AML-193 (cell line): Measurements from ENCODE around the gene TTLL12.
A peak's percentile ranks its signal among the peaks of the same experiment; 100 is the strongest.

Experiments used
- DNase-seq, 2 experiments: peaks; one replicate each; lab custom pipeline; 2025; lab: John Stamatoyannopoulos, UW

The TTLL12 gene

DNA sequence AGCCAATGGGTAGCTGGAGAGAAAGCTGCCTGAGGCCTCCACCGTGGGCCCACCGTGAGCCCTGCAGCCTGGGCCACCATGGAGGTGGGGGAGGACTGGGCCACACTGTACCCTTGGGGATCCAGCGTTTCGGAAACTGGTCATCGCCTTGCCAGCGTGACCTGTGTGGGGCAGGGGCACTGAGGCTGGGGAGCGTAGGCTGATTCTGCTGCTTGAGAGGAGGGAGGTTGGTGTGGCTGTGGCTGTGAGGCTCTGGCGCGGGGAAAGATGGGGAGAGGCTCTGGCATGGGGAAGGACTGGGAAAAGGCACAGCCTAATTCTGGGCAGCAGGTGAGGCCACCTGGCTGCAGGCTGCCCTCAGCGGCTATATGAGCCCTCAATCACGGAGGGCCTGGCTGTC, 12.6 kb upstream of the TTLL12 start:
- DNase-seq: no peak

DNA sequence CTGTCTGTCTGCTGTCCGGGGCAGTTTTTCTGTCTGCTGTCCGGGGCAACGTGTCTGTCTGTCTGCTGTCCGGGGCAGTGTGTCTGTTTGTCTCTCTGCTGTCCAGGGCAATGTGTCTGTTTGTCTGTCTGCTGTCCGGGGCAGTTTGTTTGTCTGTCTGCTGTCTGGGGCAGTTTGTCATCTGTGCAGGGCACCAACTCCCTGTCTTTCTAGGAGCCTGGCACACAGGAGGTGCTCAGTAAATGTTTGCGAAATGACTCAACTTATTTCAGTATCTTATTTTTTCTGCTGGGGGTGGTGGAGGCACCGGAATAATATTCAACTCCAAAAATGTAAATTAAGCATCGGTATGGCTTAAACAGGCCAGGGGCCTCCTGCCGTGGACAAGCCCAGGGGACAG, 12.0 kb upstream of the TTLL12 start:
- no peak for DNase-seq

DNA sequence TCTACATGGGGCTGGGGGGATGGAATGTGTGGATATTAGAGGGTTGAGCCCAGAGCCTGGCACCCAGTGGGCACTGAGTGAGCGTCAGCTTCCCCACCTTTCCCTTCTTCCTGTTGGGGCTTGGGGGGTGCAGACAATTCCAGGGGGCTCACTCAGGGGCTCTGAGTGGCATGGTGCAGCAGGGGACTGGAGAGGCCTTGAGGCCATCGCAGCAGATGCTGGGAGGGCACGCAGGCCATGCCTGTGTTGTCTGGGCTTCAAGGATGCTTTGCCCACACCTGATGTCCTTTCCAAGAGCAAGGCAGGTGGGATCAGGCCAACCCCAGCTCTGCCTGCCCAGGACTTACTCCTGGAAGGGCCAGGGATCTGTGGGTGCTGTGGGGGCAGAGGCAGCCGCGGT, 11.2 kb upstream of the TTLL12 start:
- no peak for DNase-seq

DNA sequence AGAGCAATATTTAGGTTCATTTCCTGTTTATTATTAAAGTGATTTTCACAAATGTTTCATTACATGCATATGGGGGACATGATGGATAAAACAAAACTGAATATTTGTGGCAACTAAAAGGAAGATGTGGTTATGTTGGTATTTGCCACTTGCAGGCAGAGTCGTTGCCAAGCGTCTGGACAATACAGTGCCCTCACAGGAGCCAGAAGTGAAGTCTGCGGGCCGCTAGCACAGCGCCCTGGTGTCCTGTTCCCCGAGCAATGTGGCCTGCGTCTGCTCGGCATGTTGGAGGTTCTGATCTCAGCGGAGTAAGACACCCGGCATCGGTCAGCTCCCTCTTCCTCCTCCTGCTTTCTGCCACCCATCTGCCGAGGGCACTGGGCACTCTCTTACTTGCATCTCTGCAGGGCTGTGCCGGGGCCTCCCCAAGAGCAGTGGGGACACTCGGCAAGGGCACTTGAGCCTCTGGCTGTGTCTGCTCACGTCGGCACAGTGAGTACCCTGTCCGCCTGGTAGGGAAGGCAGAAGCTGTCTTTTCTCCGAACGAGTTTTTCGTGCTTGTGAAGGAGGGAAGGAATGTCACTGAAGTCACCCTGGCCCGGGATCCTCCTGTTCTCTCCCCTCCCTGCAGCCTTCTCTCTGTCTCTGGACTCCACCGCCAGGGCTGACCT, 10.5 kb upstream of the TTLL12 start:
- DNase-seq: no peak

GRCh38 chr22:43191831-43192230, 4.9 kb upstream of the TTLL12 start:
- DNase-seq: no peak

- no peak for DNase-seq
Observed at GRCh38 chr22:43188829-43189545, 2.1 kb upstream of the TTLL12 start.

- DNase-seq: peak; percentile 83 to 86
Observed at GRCh38 chr22:43187171-43188099, 501 bp upstream of the TTLL12 start.

DNA sequence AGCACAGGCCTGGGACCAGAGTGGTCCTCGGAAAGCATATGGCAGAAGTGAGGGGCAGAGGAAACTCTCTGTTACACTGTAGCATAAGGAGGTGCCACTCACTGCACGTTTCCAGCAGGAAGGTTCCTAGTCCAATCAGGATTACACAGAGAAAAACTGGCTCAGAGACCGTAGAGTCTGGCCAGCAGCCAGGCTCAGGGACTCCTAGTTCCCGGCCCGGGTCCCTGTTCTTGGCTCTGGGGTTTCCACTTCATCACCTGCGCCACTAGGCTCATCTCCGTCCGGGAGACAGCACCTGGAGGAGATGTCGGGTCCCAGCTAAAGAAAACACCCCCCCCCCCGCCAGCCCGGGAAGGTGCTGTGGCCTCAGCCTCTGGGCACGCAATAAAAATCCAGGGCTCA, 1.1 kb downstream of the TTLL12 start:
- peak in 1 of 2 experiments; percentile 19 for DNase-seq

GRCh38 chr22:43183496-43184277, 3.2 kb downstream of the TTLL12 start:
- no peak for DNase-seq

DNA sequence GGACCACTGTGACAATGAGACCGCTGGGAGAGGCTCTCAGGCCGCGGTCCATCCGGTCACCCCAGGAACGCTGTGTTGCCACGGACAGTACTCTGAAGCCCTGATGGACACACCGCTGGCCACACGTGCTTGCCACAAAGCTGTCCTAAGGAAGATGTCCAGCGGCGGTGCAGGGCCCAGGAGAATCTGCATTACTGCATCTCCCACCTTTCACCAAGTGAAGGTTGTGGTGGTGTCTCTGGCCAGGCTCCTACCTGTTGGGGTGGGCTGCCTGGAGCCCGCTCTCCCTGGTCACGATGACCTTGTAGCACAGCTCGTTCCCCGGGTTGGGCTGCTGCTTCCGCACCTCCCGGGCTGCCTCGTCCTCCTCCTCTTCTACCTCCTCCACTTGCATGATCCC, 4.2 kb downstream of the TTLL12 start:
- DNase-seq: no peak

DNA sequence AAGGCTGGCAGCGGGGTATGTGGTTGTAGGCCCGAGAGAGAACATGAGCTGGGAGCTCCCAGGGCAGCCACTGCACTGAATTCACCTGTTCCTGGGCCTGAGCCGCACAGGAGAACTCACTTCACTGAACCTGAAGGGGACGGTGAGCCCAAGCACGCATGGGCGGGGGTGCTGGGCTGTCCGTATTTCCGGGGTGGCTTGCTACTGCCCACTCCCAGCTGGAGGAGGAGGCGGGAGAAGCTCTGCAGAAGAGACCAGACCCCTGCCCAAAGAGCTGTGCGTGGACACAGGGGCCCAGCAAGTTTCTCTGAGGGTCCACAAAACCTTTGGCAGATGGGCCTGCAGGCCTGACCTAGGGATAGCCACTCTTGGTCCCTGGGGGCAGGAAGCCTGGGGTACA, 4.8 kb downstream of the TTLL12 start:
- DNase-seq: no peak

DNA sequence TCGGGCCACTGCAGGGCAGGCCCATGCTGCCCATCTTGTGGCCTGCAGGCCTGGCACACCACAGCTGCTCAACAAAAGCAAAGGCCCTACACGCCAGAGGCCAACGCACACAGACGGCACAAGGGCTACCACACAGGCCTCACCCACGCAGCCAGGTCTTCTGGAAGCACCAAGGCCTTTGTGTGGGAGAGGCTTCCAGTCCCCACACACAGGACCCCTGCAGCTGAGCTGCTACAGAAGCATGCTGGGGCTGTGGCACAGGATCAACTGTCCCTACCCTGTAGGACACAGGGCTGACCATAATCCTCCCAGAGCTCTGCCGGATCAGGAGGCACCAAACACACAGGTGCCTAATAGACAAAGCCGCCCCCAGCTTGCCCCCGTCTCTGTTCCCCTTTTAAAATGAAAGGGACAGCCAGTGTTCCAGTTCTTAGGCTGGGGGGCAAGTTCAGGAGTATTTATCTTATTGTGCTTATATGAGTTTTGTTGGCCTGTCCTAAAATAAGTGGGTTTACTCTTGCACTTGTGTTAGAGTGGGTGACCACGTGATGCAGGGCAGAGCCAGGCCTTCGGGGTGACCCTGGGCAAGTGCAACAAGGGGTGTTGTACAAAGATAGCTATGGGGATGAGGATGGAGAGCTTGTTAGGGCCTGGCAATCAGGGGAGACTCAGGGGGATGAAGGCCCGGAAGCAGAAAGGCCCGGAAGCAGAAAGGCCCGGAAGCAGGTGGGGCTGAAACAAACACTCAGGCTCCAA, 5.4 kb downstream of the TTLL12 start:
- no peak for DNase-seq

- DNase-seq: no peak
Observed at GRCh38 chr22:43180670-43181069, 6.3 kb downstream of the TTLL12 start.

DNA sequence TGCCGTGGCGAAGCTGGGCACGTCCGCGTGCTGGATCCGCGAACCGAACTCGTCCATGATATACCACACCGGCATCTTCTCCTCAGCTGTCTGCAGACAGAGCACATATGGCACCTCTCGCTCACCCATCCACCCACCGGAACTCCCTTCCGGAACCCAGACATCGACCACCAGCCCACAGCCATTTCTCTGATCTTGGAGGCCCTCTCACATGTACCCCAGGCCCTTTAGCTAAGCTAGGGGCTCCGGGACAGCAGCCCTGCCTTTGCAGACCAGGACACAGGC, 7.1 kb downstream of the TTLL12 start:
- DNase-seq: no peak

DNA sequence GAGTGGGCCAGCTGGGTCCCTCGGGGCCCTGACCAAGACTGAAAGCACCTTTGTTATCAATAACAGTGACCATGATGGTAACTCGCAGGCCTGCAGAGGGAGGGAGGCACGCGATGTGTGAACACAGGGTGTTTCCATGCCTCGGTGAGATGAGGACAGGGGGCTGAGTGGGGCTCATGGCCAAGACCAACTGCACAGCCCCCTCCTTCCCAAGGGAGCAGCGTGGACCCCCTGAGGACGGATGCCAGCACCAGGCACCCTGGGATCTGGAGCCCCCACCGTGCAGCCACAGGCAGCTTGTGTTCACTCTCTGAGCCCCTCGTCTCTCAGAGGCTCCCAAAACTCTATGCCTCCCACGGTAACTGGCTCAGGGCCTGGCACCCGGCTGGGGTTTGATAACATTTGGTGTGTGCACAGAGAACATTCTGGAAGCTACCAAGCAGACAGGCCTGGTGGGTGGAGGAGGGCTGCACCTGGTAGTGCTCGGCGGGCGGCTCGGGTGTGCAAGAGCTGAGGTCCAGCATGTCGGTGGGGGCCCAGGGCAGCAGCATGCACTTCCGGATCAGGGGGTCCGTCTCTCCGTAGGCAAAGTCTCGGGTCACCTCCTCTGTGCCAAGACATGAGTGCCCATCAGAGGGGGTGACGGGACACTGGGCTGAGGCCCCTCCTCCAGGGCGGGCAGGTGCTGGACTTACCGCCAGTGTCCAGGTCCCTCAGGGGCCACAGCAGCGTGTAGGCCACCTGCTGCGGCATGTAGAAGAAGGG, 7.6 kb downstream of the TTLL12 start:
- no peak for DNase-seq

DNA sequence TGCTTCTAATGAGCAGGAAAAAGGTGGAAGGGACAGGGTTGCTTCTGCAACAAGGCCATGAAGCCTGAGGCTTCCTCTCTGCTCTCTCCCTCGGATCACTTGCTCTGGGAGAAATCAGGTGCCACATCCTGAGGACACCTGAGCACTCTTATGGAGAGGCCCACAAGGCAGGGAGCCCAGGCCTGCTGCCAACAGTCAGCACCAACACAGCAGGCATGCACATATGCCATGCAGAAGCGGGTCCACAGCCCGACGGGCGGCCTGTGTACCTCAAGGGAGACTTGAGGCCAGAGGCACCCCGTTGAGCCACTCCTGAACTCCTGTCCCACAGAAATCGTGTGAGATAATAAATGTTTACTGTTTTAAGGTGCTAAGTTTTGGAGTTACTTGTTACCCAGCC, 9.5 kb downstream of the TTLL12 start:
- DNase-seq: no peak

GRCh38 chr22:43176090-43176489, 10.8 kb downstream of the TTLL12 start:
- no peak for DNase-seq

DNA sequence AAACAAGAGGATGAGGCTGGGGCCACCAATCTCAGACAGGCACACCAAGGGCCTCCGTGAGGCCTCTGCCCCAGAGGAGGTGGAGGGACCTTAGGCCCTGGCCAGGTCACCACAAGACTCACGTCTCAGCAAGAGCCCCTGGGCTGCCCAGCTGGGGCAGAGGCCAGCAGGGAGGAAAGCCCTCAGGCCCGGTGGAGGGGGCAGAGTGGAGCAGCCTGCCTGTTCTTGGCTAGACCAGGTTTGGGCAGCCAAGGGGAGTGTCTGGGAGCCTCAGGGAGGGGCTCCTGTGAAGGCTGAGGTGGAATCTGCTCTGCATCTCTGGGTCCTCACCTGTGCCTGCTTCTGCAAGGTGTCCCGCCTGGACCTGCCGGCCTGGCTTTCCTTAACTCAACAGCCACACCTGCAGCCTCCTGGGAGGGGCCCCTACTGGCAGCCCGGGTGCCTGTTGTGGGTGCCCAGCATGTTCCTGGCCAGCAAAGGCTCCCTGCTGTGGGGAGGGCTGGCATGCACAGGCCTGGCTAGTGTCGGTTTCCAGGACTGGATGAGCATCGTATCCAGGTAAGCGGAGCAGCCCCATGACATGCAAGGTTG, 11.9 kb downstream of the TTLL12 start:
- no peak for DNase-seq

- DNase-seq: no peak
Observed at GRCh38 chr22:43173976-43174720, 12.8 kb downstream of the TTLL12 start.

DNA sequence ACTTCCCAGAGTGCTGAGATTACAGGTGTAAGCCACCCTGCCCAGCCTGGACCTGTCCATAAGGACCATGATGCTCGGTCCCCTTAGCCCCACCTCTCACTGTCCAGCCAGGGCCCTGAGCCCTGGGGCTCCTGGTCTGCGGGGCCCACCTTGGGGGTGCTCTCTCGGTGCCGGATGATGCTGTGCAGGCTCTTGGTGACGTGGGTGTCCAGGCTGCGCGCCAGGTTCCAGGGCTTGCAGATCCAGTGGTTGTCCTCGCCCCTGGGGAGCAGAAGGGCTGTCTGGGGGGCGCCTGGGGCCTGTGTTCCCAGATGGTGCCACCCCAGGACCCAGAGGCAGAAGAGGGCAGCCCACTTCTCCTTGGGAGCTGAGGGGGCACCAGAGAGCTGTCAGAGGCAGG, 13.4 kb downstream of the TTLL12 start:
- no peak for DNase-seq
